Omental fat pad (tissue), 4 donors: ENCODE measurements around the gene SLC9A3. TPM values are rescaled to one million over a fixed set of nuclear protein-coding genes. Genes with fewer than 3 reads are reported as not detected.

Source experiments
- ATAC-seq: fragments of 150-250 bp; one replicate; pipeline ENCODE4 v1.9.1; 2016; ENCODE audit warnings: mild to moderate bottlenecking, moderate library complexity; ENCODE audit not compliant: low FRiP score
- DNase-seq: peaks from one replicate; pipeline ENCODE4 v3.0.0-alpha.2; 2019; ENCODE audit warnings: low spot score
- total RNA-seq, 4 donors: library from RNA; depleted of rRNA; stranded (reverse); fragments of >200 nt; gene quantifications; one replicate each; pipeline ENCODE4 v1.1.0, GENCODE V29; 2016
- TF ChIP-seq, protein P1 (sequence below), 3 donors: fragments of 450-650 bp; IDR thresholded peaks; one replicate each; pipeline ENCODE4 v1.5.1; 2016 to 2017; ENCODE audit warnings: antibody characterized with exemption in 3 of 3, mild to moderate bottlenecking in 3 of 3, moderate library complexity in 2 of 3

The SLC9A3 gene
- total RNA-seq, 4 donors from 2014 or later, result 1.0 to 4.3 (median 1.7) TPM

DNA sequence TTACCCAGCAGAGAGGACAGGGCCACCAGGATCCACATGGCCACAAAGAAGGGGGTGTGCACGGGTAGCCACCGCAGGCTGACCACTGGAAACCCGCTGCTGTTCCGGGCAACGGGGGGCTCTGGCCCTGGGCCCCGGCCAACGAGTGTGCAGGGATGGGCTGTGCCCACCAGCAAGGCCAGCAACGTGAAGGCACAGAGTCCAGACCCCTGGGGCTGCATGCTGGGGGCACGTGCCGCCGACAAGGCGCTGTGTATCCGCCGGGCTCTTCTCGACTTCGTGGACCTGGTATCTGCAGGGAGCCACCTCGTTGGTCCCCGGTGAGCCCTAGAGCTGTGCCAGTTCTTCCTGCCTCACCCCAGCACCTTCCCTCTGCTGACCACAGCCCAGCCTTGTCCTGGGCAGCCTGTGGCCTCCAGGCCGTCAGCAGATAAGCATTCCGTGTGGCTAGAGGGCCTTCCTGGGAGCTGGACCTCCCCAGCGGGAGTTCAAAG, 45.7 kb upstream of the SLC9A3 start:
- TF ChIP-seq, protein P1, sequence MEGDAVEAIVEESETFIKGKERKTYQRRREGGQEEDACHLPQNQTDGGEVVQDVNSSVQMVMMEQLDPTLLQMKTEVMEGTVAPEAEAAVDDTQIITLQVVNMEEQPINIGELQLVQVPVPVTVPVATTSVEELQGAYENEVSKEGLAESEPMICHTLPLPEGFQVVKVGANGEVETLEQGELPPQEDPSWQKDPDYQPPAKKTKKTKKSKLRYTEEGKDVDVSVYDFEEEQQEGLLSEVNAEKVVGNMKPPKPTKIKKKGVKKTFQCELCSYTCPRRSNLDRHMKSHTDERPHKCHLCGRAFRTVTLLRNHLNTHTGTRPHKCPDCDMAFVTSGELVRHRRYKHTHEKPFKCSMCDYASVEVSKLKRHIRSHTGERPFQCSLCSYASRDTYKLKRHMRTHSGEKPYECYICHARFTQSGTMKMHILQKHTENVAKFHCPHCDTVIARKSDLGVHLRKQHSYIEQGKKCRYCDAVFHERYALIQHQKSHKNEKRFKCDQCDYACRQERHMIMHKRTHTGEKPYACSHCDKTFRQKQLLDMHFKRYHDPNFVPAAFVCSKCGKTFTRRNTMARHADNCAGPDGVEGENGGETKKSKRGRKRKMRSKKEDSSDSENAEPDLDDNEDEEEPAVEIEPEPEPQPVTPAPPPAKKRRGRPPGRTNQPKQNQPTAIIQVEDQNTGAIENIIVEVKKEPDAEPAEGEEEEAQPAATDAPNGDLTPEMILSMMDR (IDR thresholded peaks at IDR 0.05), result no peak
- ATAC-seq, result no peak
- DNase-seq, result no peak

DNA sequence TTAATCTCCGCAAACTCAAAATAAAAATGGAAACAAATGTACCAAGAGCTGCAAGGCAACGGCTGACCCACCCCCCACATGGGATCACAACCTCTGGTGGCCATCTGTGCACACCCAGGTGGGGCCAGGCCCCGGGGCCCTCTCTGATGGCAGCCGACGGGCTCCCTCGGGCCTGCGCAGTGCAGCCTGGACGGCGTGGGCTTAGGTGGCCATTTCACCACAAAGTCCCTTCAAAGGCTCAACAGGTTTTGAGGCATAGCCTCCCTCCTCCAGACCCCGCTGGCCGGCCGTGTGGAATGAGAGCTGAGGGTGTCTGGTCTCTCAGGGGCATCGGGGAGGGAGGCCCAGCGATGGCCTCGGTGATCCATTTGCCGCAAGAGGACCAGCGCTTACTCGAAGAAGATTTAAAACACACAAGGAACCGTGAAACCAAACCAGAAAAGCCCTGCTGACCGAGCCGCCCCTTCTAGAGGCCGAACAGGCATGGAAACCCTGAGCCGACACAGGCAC, 45.2 kb upstream of the SLC9A3 start:
- no peak for ATAC-seq
- TF ChIP-seq, protein P1 (IDR thresholded peaks at IDR 0.05), result no peak
- DNase-seq, result no peak

DNA sequence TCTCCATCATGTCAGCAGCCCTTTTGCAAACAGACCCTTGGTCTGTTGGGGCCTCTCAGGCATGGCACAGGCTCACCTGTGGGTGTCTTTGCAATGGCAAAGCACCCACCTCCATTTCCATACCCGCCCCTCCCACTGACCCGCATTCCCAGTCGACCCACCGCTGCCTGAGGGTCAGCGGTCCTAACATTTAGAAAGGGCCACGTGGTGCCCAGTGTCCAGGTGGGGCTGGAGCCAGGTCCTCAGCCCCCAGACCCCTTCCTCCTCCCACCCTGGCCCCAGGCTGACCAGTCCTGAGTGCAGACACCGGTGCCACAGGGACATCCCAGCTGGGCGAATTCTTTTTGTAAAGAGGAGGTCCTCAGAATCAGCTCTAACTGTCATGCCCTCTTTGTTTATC, 44.6 kb upstream of the SLC9A3 start:
- ATAC-seq (no peak), DNase-seq (no peak)
- TF ChIP-seq, protein P1 (IDR thresholded peaks at IDR 0.05), result no peak

DNA sequence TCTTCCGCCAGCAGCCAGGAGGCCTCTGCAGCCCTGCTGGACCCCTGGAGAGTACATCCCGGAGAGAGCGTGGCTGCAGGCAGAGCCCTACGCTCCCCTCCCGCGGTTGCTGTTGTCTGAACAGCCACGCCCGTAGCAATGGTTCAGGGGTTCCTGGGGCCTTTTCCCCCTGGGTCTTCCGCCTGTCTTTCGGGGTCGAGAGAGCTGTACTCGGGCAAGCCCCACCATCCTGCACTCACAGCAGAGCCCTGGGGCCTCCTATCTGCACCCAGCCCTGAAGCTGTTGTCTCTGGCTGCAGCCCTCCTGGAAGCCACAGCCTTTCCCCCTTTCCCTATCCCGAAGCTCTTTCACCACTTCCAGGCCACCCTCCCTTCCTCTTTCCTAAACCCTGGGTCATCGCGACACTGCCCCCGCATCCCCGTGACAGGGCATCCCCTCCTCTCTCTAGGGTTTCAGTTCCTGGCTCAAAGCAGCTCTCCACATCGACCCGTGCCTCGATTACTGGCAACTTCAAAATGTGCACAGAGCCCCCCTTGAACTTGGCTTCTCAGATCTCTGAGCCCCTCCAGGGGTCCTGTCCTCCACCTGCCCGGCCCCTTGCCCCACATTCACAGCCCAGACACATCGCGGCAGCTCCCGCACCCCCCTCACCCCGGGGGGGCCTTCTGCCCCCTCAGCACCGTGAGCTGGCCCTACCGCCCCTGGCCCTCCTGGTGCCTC, 44.0 kb upstream of the SLC9A3 start:
- TF ChIP-seq, protein P1 (IDR thresholded peaks at IDR 0.05), result no peak
- no peak for DNase-seq
- ATAC-seq, result no peak

DNA sequence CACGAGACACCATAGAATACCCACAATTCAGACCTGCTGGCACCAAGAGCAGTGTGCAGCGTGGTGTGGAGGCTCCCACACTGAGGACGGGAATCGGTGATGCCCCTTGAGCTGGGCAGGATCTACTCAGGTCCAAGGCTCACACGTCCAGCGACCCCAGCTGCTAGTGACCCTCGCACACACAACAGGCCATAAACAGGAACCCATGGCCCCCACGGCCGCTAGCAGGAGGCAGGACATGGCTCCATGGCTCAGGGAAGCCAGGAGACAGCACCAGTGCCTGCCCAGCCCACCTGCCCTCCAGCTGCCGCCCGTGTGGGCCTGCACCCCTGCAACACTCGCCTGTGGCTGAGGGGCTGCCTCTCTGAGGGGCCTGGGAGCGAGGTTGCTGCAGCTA, 43.4 kb upstream of the SLC9A3 start:
- DNase-seq, result no peak
- TF ChIP-seq, protein P1 (IDR thresholded peaks at IDR 0.05), result no peak
- ATAC-seq, result no peak

DNA sequence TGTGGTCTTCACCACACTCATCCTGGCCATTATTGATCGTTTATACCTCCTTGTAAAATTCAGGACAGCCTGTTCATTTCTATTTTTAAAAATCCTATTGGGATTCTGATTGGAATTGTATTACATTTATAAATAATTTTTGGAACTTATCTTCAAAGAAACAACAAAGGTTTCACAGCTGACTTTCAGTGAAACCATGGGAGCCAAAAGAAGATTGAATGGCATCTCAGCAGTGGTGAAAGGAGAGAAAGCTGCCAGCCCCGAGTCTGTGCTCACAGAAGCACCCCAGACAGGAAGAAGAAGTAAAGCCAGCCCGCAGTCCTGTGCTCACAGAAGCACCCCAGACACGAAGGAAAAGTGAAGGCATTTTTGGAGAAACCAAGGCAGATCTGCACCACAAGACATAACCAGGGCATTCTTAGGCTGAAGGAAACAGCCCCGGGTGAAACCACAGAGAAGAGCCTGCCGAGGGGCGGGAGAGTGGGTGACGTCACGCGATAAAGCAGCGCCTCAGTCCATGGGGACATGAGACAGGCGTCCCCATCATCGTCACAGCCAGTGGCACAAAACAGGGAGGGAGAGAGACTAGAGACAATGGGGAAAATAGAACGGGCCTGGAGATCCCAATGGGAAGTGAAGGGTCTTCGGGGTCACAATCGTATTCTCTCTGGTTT, 42.5 kb upstream of the SLC9A3 start:
- ATAC-seq, result no peak
- no peak for DNase-seq
- TF ChIP-seq, protein P1 (IDR thresholded peaks at IDR 0.05), result no peak
